DOHH2 (cell line): ENCODE data around the gene CX3CL1.
A peak's percentile ranks its signal among the peaks of the same experiment; 100 is the strongest.

Experiments
- H3F3A ChIP-seq: fragments of 200-600 bp; sonication (generic), shearing (Covaris generic); 2 replicates; pipeline ENCODE4 v1.6.0; 2016; ENCODE audit warnings: antibody characterized with exemption, mild to moderate bottlenecking; ENCODE audit not compliant: control insufficient read depth, insufficient read depth
- H3K27ac ChIP-seq: fragments of 200-600 bp; sonication (generic); 2 replicates; pipeline ENCODE4 v1.5.1; 2014; ENCODE audit warnings: low read depth, mild to moderate bottlenecking, low read length, moderate library complexity
- H3K27me3 ChIP-seq: fragments of 200-600 bp; sonication (generic); 2 replicates; pipeline ENCODE4 v1.6.1; 2014; ENCODE audit warnings: mild to moderate bottlenecking, low read length, mixed read lengths; ENCODE audit not compliant: control insufficient read depth
- H3K36me3 ChIP-seq: fragments of 200-600 bp; sonication (generic); 2 replicates; pipeline ENCODE4 v1.6.1; 2014; ENCODE audit warnings: mild to moderate bottlenecking, low read length, moderate library complexity, mixed read lengths; ENCODE audit not compliant: control insufficient read depth
- H3K4me1 ChIP-seq: fragments of 200-600 bp; sonication (generic); 2 replicates; pipeline ENCODE4 v1.6.1; 2014; ENCODE audit warnings: mild to moderate bottlenecking, low read length, mixed read lengths; ENCODE audit not compliant: control insufficient read depth
- H3K4me2 ChIP-seq: fragments of 200-600 bp; sonication (generic); 2 replicates; pipeline ENCODE4 v1.6.0; 2014; ENCODE audit warnings: mild to moderate bottlenecking, low read length, moderate library complexity
- H3K4me3 ChIP-seq: fragments of 200-600 bp; sonication (generic); 2 replicates; pipeline ENCODE4 v1.5.1; 2014; ENCODE audit warnings: mild to moderate bottlenecking, low read length, mixed read lengths
- H3K79me2 ChIP-seq: fragments of 200-600 bp; sonication (generic); 2 replicates; pipeline ENCODE4 v1.6.1; 2014; ENCODE audit warnings: mild to moderate bottlenecking, low read length, mixed read lengths; ENCODE audit not compliant: control insufficient read depth
- H3K9me2 ChIP-seq: fragments of 200-600 bp; sonication (generic); replicated peaks from 2 replicates; pipeline ENCODE4 v1.6.1; 2014; ENCODE audit warnings: mild to moderate bottlenecking, low read length, mixed read lengths; ENCODE audit not compliant: control insufficient read depth
- H3K9me3 ChIP-seq: fragments of 200-600 bp; sonication (generic); 2 replicates; pipeline ENCODE4 v1.6.1; 2014; ENCODE audit warnings: antibody characterized with exemption, low read length, mixed read lengths; ENCODE audit not compliant: control insufficient read depth, insufficient read depth
- H4K20me1 ChIP-seq: fragments of 200-600 bp; sonication (generic); 2 replicates; pipeline ENCODE4 v1.6.0; 2014; ENCODE audit warnings: low read depth, mild to moderate bottlenecking, antibody characterized with exemption, low read length, moderate library complexity; ENCODE audit not compliant: control insufficient read depth, insufficient read depth
- EZH2phosphoT487 ChIP-seq: fragments of 200-600 bp; sonication (generic); IDR thresholded peaks from 2 replicates; pipeline ENCODE4 v1.6.1; 2017; ENCODE audit warnings: borderline replicate concordance, mild to moderate bottlenecking, antibody characterized with exemption, low read length, moderate library complexity, mixed read lengths
- TF ChIP-seq, protein P1 (sequence below): fragments of 200-600 bp; sonication (generic); IDR thresholded peaks from one replicate; pipeline ENCODE4 v1.5.1; 2014; ENCODE audit warnings: antibody characterized with exemption, mild to moderate bottlenecking, low read depth, low read length; ENCODE audit not compliant: poor library complexity, severe bottlenecking

The CX3CL1 gene

DNA sequence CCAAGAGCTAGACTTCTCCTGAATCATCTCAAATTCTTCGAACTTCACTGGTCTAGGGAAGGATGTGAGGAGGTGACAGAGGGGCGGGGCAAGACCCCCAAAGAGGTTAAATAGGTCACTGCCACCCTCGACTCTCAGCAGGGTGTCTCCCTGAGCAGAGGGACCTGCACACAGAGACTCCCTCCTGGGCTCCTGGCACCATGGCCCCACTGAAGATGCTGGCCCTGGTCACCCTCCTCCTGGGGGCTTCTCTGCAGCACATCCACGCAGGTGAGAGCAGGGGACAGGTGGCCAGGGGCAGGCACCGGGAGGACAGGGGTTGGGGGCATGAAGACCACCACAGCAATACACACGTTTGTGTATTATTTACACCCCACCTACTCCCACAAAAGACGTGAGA lies 41.4 kb downstream of the CX3CL1 start:
- H3K27me3 ChIP-seq = peaks cover 66% of the 10 kb centered on the region

DNA sequence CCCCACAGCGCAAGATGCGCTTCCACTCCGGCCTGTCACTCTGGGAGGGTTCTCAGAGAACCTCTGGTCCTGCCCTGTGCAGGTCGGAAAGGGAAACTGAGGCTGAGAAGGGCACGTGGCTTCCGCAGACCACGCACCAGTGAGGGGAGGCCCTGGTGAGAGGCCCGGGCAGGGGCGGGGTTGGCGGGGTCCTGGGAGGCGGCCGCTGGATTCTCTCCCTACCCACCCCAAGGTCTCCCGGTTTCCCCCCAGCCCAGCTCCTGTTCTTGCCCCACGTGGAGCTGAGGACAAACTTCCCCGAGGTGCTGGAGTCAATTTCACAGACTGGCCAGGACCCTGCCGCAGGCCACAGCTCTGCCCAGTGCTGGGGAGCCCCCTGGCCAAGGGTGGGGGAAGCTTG lies 43.8 kb downstream of the CX3CL1 start:
- H3K27me3 ChIP-seq = peaks cover 46% of the 10 kb centered on the region
- H3K79me2 ChIP-seq = no peaks in the 10 kb centered on the region
- H3K4me1 ChIP-seq = peaks cover 41% of the 10 kb centered on the region
- no peaks in the 10 kb centered on the region for H3K36me3 ChIP-seq
- no peak overlapping the region for H3K4me2 ChIP-seq
- no peaks in the 10 kb centered on the region for H3K9me2 ChIP-seq
- no peaks in the 10 kb centered on the region for H4K20me1 ChIP-seq
- no peak overlapping the region for H3K27ac ChIP-seq
- TF ChIP-seq, protein P1, sequence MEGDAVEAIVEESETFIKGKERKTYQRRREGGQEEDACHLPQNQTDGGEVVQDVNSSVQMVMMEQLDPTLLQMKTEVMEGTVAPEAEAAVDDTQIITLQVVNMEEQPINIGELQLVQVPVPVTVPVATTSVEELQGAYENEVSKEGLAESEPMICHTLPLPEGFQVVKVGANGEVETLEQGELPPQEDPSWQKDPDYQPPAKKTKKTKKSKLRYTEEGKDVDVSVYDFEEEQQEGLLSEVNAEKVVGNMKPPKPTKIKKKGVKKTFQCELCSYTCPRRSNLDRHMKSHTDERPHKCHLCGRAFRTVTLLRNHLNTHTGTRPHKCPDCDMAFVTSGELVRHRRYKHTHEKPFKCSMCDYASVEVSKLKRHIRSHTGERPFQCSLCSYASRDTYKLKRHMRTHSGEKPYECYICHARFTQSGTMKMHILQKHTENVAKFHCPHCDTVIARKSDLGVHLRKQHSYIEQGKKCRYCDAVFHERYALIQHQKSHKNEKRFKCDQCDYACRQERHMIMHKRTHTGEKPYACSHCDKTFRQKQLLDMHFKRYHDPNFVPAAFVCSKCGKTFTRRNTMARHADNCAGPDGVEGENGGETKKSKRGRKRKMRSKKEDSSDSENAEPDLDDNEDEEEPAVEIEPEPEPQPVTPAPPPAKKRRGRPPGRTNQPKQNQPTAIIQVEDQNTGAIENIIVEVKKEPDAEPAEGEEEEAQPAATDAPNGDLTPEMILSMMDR = no peak
- TF ChIP-seq EZH2phosphoT487 = no peak
- no peaks in the 10 kb centered on the region for H3K9me3 ChIP-seq
- H3K4me3 ChIP-seq = no peak overlapping the region
- no peaks in the 10 kb centered on the region for H3F3A ChIP-seq

More for the DNA sequence above, 41.4 kb downstream of the CX3CL1 start:
- Histone ChIP-seq H3K4me2 (peak overlapping the region; percentile 50), H3K9me3 (no peaks in the 10 kb centered on the region), H3K36me3 (no peaks in the 10 kb centered on the region), H3K4me1 (peaks cover 35% of the 10 kb centered on the region), H3K4me3 (no peak overlapping the region; the same call in 1 of the 2 replicates), H3K79me2 (no peaks in the 10 kb centered on the region), H3K9me2 (no peaks in the 10 kb centered on the region), H4K20me1 (no peaks in the 10 kb centered on the region), H3F3A (no peaks in the 10 kb centered on the region), H3K27ac (no peak overlapping the region)
- TF ChIP-seq, protein P1 = no peak
- no peak for TF ChIP-seq EZH2phosphoT487

- H3K4me3 ChIP-seq = no peak overlapping the region
- no peak overlapping the region for H3K27ac ChIP-seq
- no peaks in the 10 kb centered on the region for H4K20me1 ChIP-seq
- H3K4me1 ChIP-seq = peaks cover 29% of the 10 kb centered on the region
- H3K9me2 ChIP-seq = no peaks in the 10 kb centered on the region
- H3K79me2 ChIP-seq = no peaks in the 10 kb centered on the region
- H3K9me3 ChIP-seq = no peaks in the 10 kb centered on the region
- no peak for TF ChIP-seq EZH2phosphoT487
- TF ChIP-seq, protein P1 = no peak
- H3K36me3 ChIP-seq = no peaks in the 10 kb centered on the region
- H3F3A ChIP-seq = peaks cover 4% of the 10 kb centered on the region; the same call in 1 of the 2 replicates
- H3K4me2 ChIP-seq = no peak overlapping the region
- peaks cover 20% of the 10 kb centered on the region for H3K27me3 ChIP-seq
Observed at GRCh38 chr16:57419506-57419905, 47.2 kb downstream of the CX3CL1 start.
